Myocyte (in vitro differentiated cells): ENCODE measurements around the gene ADGRV1. TPM values are rescaled to one million over a fixed set of nuclear protein-coding genes. Genes with fewer than 3 reads are reported as not detected.
"Not testable (repeated sequence)": the region's sequence is repeated elsewhere in the genome, so short reads cannot be mapped to it uniquely, and the experiment has no call there.

Source experiments
- DNase-seq: peaks from one replicate; pipeline ENCODE4 v3.0.0-alpha.2; 2012; ENCODE audit warnings: low read depth
- total RNA-seq: library from RNA; depleted of rRNA; stranded (reverse); fragments of >200 nt; gene quantifications from 2 replicates; pipeline ENCODE4 v1.2.3, GENCODE V29; 2014

Gene ADGRV1
- total RNA-seq, 1 donor from 2014 or later = 3.9 TPM

DNA sequence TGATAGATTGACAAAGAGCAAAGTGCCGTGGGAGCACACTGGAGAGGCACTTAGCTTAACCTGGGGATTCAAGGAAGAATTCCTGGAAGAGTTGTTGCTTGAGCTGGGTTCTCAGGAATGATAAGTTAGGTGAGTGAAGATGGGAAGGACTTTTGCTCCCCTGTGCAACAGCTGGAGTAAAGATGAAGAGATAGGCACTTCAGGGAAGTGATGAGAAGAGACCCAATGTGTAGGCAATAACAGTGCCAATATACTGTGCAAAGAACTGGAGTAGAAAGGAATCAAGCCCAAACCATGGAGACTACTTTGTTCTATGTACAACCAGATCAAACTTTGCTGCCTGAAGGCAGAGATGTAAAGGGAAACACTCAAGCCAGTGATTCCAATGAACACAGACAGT is 92.2 kb downstream of the ADGRV1 start:
- no peak for DNase-seq

DNA sequence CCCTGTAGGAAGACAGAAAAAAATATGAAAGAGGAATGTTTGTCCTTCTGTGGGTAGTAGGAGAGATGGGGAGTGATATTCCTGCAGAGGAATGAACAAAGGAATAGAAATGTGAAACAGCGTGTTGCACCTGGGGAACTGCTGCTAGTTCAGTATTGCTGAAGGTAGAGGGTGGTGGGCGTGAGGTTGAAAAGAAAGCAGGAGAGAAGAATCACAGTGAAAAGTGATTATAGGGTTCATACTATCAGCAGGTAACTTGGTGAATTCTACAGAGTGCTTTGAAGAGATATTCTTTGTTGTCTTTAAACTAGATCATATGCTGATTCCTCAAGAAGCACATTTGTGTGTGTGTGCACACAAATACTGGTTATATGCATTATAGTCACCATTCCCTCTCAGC is 95.6 kb downstream of the ADGRV1 start:
- DNase-seq = no peak

DNA sequence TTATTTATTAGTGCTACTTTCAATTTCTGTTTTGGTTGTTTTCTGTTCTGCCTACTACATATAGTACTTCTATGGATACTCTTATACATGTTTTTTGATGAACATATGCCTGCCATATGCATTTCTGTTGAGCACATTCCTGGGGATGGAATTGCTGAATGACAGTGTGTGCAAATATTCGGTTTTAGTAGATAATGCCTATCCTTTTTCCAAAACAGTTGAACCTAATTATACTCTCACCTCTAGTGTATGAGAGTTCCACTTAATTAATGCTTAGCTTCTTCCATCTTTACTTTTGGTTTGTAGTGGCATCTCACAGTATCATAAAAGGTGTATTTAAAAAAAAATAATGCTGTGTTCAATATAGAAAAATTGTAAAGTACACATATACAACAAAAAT is 96.8 kb downstream of the ADGRV1 start:
- no peak for DNase-seq

DNA sequence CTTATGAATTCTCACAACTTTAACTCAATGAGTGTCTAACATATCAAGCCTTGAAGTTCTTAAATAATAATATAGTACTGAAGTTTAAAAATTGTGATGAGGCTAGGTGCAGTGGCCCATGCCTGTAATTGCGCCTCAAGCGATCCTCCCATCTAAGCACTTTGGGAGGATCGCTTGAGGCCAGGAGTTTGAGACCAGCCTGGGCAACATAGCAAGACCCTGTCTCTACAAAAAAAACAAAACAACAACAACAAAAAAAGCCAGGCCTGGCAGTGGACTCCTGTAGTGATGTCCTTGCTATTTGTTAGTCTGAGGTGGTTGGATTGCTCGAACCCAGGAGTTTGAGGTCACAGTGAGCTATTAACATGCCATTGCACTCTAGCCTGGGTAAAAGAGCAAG is 98.4 kb downstream of the ADGRV1 start:
- DNase-seq = no peak

DNA sequence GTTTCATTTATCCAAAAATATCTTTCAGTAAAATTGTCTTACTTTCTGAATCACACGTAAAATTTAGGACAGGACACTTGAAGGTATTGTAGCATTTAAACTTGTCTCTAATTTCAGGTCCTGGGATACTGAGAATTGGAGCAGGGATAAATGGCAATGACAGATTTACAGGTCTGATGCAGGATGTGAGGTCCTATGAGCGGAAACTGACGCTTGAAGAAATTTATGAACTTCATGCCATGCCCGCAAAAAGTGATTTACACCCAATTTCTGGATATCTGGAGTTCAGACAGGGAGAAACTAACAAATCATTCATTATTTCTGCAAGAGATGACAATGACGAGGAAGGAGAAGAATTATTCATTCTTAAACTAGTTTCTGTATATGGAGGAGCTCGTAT is 99.2 kb downstream of the ADGRV1 start:
- no peak for DNase-seq

DNA sequence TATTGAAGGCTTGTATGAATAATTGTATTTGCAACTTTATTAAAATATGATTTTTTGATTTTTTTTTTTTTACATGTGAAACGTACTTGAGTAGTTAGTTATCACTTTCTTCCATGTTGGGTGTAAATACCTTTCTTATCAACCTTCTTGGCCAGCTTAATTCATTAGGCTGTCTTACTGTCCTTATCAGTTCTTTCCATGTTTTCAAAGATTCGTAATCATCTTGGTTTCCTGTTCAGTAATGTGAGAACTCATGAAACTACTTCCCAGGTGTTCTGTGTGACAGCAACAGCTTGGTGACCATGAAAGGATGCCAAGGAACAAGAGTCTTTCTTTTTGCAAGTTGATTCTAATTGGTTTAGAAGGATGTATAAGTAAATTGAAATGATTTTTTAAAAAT is 100.0 kb downstream of the ADGRV1 start:
- DNase-seq = no peak

DNA sequence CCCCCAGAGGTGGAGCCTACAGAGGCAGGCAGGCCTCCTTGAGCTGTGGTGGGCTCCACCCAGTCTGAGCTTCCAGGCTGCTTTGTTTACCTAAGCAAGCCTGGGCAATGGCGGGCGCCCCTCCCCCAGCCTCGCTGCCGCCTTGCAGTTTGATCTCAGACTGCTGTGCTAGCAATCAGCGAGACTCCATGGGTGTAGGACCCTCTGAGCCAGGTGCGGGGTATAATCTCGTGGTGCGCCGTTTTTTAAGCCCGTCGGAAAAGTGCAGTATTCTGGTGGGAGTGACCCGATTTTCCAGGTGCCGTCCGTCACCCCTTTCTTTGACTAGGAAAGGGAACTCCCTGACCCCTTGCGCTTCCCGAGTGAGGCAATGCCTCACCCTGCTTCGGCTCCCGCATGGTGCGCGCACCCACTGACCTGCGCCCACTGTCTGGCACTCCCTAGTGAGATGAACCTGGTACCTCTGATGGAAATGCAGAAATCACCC is 109.5 kb downstream of the ADGRV1 start:
- not testable (repeated sequence) for DNase-seq

DNA sequence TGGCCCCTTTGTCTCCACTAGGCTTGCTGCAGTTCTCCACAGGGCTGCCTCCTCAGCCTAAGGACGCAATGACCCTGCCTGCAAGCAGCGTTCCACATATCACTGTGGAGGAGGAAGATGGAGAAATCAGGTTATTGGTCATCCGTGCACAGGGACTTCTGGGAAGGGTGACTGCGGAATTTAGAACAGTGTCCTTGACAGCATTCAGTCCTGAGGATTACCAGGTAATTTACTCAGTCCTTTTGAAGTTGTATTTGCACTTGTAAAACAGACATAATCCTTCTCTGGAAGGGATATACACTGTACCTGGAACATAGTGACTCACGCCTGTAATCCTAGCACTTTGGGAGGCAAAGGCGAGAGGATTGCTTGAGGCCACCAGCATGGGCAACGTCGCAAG is 116.6 kb downstream of the ADGRV1 start:
- DNase-seq = no peak

DNA sequence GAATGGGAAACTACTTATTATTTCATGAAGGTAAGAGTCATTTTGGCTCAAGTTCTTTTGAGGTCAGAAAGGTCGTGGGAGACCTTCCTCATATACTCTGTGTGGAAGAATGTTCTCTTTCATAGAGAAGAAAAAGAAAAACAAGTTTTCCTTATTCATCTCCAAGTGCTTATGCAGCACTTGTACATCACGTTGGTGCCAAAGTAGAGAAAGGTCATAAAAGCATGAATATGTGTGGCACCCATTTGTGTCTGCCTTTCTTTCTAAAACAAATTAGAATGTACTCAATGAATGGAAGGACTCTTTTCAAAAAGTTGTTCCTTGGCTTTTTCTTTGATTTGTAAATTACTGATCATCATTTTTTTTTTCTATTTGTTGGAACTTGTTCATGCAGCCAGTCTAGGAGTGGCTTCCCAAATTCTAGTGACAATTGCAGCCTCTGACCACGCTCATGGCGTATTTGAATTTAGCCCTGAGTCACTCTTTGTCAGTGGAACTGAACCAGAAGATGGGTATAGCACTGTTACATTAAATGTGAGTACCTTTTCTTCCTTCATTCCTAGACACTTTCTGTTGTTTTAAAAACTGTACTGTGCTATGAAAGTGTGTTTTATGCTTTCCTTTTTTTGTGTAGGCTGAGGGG is 122.4 kb downstream of the ADGRV1 start:
- no peak for DNase-seq

DNA sequence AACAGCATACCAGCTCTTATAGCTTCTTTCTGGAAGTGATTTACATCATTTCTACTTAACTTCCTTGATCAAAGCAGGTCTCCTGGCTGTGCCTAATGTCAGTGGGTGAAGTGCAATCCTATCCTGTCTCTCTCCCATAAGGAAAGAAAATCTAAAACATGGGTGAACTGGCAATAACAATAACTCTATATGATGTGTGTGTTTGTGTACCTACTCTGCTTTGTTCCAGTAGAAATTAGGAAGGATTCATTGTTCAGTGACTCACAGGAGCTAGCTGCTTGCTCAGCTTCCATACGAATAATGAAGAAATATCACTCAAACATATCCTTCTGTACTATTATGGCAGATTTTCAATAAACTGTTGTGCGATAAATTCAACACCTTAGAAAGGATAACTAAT is 123.7 kb downstream of the ADGRV1 start:
- DNase-seq = no peak

DNA sequence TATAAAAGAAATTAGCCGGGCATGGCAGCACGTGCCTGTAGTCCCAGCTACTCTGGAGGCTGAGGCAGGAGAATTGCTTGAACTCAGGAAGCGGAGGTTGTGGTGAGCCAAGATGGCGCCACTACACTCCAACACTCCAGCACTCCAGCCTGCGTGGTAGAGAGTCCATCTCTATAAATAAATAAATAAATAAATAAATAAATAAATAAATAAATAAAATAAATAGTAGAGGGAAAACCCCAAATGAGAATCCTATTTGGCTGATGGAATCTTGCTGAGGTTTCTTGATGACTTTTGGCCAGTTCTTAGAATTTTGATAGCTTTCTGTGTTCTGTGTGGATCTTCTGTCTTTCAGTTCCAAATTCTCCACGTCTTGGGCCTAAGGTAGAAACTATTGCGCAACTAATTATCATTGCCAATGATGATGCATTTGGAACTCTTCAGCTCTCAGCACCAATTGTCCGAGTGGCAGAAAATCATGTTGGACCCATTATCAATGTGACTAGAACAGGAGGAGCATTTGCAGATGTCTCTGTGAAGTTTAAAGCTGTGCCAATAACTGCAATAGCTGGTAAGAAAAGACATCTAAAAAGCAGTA is 126.9 kb downstream of the ADGRV1 start:
- no peak for DNase-seq

DNA sequence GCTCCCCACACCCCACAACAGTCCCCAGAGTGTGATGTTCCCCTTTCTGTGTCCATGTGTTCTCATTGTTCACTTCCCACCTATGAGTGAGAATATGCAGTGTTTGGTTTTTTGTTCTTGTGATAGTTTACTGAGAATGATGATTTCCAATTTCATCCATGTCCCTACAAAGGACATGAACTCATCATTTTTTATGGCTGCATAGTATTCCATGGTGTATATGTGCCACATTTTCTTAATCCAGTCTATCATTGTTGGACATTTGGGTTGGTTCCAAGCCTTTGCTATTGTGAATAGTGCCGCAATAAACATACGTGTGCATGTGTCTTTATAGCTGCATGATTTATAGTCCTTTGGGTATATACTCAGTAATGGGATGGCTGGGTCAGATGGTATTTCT is 127.8 kb downstream of the ADGRV1 start:
- DNase-seq = not testable (repeated sequence)

DNA sequence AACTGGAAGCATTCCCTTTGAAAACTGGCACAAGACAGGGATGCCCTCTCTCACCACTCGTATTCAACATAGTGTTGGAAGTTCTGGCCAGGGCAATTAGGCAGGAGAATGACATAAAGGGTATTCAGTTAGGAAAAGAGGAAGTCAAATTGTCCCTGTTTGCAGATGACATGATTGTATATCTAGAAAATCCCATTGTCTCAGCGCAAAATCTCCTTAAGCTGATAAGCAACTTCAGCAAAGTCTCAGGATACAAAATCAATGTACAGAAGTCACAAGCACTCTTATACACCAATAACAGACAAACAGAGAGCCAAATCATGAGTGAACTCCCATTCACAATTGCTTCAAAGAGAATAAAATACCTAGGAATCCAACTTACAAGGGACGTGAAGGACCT is 128.9 kb downstream of the ADGRV1 start:
- not testable (repeated sequence) for DNase-seq

DNA sequence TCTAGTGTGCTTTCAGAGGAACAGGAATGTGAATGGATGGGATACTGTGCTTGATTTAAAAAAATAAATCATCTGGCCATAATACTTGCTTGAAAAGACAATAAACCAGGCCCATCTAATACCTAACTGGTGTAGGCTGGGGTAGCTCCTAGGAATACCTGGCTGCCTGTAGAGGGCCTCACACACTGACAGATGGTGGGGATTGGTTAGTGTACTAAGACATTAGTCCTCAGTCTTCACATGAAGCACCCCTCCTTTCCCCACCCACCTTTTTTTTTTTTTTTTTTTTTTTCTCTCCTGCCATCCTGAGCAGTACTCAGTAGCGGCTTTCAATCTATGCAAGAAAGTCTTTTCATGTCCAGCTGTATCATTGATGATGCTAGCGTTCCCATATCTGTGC is 130.5 kb downstream of the ADGRV1 start:
- no peak for DNase-seq

DNA sequence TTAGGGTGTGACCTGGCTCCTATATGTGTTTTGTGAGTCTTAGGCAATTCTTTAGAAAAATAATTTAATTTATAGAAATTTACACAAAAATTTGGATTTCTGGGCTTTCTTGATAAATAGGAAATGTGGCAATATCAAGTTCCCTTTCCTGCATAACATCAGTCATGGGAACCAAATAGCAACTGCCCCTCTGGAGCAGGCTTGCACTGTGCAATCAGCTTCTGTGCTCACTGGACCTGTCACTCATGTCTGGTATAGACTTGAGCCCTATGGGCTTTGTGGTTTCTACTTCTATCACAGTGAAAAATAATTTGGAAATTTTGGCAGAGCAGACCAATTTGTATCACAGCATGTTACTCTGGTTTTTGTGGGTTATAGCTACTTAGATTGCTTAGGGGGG is 131.7 kb downstream of the ADGRV1 start:
- no peak for DNase-seq

DNA sequence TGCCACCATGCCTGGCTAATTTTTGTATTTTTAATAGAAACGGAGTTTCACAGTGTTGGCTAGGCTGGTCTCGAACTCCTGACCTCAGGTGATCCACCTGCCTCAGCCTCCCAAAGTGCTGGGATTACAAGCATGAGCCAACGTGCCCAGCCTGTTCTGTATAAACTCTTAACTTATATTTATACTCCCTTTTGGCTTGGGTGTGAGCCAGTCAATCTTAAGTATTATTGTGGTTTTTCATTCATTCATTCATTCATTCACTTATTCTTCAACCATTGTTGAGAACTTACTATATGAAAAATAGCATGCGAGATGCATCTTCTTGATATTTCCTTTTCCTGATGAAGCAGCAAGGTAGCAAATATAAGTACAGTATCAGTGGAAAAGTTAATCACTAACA is 132.9 kb downstream of the ADGRV1 start:
- no peak for DNase-seq

DNA sequence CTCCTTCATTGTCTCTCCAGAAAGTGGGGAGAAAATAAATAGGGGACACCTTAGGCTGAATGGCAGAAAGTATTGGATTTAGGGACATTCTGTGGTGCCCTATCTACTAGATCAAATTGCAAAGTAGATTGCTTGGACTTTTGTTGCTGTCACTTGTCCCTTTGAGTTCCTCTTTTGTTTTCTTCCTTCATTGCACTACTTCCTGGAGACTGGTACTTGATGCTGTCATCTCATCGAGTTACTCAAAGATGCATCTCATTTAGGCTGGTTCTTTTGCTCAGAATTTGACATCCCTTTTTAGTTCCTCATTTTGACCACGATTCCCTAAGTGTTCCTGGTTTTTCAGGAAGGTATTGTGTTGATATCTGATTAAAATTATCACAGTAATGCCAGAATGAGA is 137.6 kb downstream of the ADGRV1 start:
- no peak for DNase-seq

DNA sequence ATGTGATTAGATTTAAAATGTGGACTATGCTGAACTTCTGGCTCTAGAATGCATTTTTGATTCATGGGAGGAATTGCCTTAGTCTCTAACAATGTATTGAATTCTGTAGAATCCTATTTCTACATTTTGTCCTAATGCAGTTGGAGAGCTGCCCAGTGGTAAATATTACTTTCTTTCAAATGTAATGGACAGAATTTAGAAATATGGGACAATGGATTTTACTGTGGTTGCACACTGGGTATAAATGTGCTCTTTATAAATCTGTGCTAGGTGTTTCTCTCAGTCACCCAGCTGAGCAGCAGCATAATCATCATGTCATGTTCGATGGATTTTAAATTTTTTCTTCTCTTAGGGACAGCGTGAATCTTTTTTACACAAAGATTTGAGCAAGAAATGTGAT is 141.7 kb downstream of the ADGRV1 start:
- DNase-seq = no peak

DNA sequence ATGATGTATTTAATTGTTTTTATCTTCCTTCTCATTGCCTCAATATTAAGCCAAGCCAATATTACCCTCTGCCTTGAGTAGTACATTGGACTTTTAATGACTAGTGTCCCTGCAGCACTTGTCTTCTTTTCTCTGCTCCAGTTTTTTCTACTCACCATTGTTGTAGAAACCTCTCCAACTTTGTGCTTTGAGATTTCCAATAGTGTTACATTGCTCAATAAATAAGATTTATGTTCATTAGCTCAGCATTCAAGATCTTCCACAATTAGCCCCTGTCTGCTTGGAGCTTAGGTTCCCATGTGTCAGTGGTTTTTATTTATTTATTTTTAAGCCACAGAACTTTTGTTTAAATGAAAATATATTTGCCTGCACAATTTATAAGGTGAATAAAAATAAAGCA is 145.3 kb downstream of the ADGRV1 start:
- no peak for DNase-seq

DNA sequence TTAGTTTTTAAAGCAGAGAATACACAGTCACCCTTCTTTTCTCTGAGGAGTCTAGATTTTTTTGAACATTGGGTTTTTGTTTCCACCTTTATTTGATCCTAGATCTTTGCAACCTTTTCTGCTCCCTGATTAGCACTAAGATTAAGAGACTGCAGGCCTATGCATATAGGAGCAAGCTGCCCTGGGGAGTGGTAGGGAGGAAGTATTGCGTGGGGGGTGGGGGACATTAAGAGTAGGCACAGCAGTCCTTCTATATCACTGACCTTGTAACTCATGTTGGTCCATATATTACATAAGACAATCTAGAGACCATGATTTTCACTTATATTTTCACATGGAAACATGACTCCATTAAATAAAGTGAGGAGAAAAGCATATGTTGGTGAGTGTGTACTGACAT is 149.1 kb downstream of the ADGRV1 start:
- no peak for DNase-seq

DNA sequence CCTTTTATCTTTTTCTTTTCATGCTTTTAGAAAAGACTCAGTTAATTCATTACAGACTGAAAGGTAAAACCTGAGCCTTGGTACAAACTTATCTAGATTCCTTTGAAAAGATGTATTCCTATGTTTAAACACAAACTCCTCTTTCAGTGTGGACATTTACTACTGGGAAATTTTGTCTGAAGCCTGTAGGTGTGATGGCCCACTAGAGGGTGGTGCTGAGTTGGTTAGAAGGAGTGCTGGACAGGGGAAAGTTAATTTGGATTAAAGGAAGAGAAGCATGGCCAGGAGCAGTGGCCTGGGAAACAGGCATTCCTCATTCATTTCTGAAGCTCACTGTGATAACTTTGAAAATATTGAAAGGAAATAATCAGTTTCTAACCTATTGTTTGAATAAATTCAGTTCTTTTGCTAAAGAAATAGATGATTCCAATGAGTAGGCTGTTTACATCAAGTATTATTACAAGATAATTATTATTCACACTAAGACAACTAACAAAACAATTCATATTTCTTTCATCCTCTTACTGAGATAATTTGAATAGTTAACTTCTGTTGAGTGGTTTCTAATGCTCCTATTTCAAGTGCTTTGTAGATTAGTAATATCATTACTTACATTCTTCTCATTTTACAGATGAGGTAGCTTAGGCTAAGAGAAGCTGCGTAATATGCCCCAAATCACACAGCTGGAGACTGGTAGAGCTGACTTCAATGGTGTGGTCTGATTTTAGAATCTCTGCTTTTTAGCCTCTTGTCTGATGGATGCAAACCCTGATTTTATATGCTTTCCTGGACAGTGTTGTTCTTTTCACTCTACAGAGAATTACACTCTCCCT is 150.9 kb downstream of the ADGRV1 start:
- peak; percentile 70 for DNase-seq

DNA sequence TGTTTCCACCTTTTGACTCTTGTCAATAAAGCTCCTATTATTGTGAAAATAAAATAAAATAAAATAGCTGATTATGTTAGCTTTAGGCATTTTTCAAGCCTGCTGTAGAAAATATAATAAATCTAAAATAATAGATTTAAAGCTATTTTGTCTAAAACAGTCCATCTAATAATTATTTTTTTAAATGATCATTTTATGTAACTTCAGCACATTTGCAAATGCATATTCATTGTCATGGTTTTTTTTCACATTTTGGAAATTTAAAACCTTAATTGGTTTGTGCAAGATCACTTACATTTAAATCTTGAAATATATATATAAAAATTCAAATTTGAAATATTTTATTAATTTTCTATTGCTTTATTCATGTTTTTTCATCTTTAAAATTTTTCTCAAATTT is 159.8 kb downstream of the ADGRV1 start:
- no peak for DNase-seq

DNA sequence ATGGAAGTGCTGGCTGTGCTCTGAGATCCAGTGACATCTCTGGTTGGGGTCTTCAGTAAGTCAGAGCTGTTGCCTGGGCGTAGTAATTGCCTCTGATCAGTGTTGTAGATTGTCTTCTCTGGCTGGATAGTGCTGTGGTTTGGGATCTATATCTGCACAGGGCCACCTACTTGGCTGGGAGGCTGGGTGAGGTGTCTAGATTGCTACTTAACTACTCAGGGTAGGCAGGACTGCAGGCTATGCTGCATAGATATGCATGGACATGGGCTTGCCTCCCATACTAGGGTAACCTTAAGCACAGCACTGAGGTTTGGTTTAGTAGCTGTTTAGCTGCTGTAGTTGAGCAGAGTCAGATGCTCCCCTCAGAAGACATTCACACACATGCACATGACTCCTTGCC is 181.0 kb downstream of the ADGRV1 start:
- DNase-seq = no peak
